HEK293 (cell line): ENCODE results near the gene LCN10.

Experiments
- CTCF ChIA-PET: fragments of 350-600 bp; formaldehyde crosslinking; extraction: SDS; loops from one replicate; lab custom pipeline; 2021; ENCODE audit warnings: antibody characterized with exemption; lab: Yijun Ruan, JAX
- POLR2A ChIA-PET: fragments of 300-600 bp; formaldehyde crosslinking; extraction: SDS; loops from one replicate; lab custom pipeline; 2020; ENCODE audit warnings: antibody characterized with exemption, inconsistent platforms; lab: Yijun Ruan, JAX
- H3K27ac ChIP-seq: fragments of 200-500 bp; sonication (Bioruptor generic); 2 replicates; pipeline ENCODE4 v1.5.1; 2014; ENCODE audit warnings: low read depth, low read length, control low read depth, inconsistent platforms; ENCODE audit errors: extremely low read depth
- H3K36me3 ChIP-seq, 2 experiments: fragments of 200-500 bp in 1 of 2; sonication (Bioruptor generic) in 1 of 2; 1 replicate in 1 of 2; 2 replicates in 1 of 2; pipeline ENCODE4 v1.5.1; 2014 to 2017; ENCODE audit warnings: inconsistent platforms in 2 of 2, low read length in 2 of 2; ENCODE audit not compliant: control insufficient read depth in 2 of 2, insufficient read depth in 1 of 2
- H3K4me1 ChIP-seq: fragments of 200-500 bp; sonication (Bioruptor generic); 2 replicates; pipeline ENCODE4 v1.5.1; 2014; ENCODE audit warnings: mild to moderate bottlenecking, low read length, inconsistent platforms; ENCODE audit not compliant: control insufficient read depth, insufficient read depth
- H3K4me3 ChIP-seq: 2 replicates; pipeline ENCODE4 v1.5.1; 2011; ENCODE audit warnings: low read depth, mild to moderate bottlenecking, control low read depth, low read length, moderate library complexity
- H3K9me3 ChIP-seq: fragments of 200-500 bp; sonication (Bioruptor generic); 2 replicates; pipeline ENCODE4 v1.5.1; 2014; ENCODE audit warnings: low read depth, low read length, inconsistent platforms; ENCODE audit not compliant: control insufficient read depth, insufficient read depth
- BCL11B ChIP-seq: fragments of 450-650 bp; formaldehyde crosslinking; IDR thresholded peaks from 2 replicates; pipeline ENCODE4 v1.5.1; 2016; ENCODE audit warnings: low read depth, missing biosample characterization, missing genetic modification characterization
- CTCF ChIP-seq: fragments of 450-650 bp; formaldehyde crosslinking; IDR thresholded peaks from 2 replicates; pipeline ENCODE4 v1.5.1; 2016; ENCODE audit warnings: missing biosample characterization, missing genetic modification characterization
- GLIS2 ChIP-seq: fragments of 450-650 bp; formaldehyde crosslinking; IDR thresholded peaks from 2 replicates; pipeline ENCODE4 v1.5.1; 2016; ENCODE audit warnings: missing biosample characterization, missing genetic modification characterization
- IKZF3 ChIP-seq: fragments of 450-650 bp; IDR thresholded peaks from 2 replicates; pipeline ENCODE4 v1.5.0; 2018; ENCODE audit warnings: missing biosample characterization, mild to moderate bottlenecking, missing genetic modification characterization, moderate library complexity
- REPIN1 ChIP-seq: fragments of 450-650 bp; formaldehyde crosslinking; IDR thresholded peaks from 2 replicates; pipeline ENCODE4 v1.5.1; 2017; ENCODE audit warnings: missing biosample characterization, missing genetic modification characterization, low read depth
- SP2 ChIP-seq: fragments of 450-650 bp; formaldehyde crosslinking; IDR thresholded peaks from 2 replicates; pipeline ENCODE4 v1.5.1; 2016; ENCODE audit warnings: missing biosample characterization, missing genetic modification characterization
- SP3 ChIP-seq: fragments of 450-650 bp; formaldehyde crosslinking; IDR thresholded peaks from 2 replicates; pipeline ENCODE4 v1.5.1; 2016; ENCODE audit warnings: missing biosample characterization, missing genetic modification characterization
- ZBTB20 ChIP-seq: fragments of 450-650 bp; formaldehyde crosslinking; IDR thresholded peaks from 2 replicates; pipeline ENCODE4 v1.5.1; 2016; ENCODE audit warnings: missing biosample characterization, missing genetic modification characterization
- ZBTB48 ChIP-seq: fragments of 450-650 bp; formaldehyde crosslinking; IDR thresholded peaks from 2 replicates; pipeline ENCODE4 v1.5.1; 2016; ENCODE audit warnings: missing biosample characterization, missing genetic modification characterization
- ZBTB7A ChIP-seq: fragments of 450-650 bp; formaldehyde crosslinking; IDR thresholded peaks from 2 replicates; pipeline ENCODE4 v1.5.1; 2016; ENCODE audit warnings: low read depth, missing biosample characterization, missing genetic modification characterization
- ZFP3 ChIP-seq: fragments of 450-650 bp; formaldehyde crosslinking; IDR thresholded peaks from 2 replicates; pipeline ENCODE4 v1.5.1; 2016; ENCODE audit warnings: low read depth, missing biosample characterization, missing genetic modification characterization
- ZFP37 ChIP-seq: fragments of 450-650 bp; formaldehyde crosslinking; IDR thresholded peaks from 2 replicates; pipeline ENCODE4 v1.5.1; 2016; ENCODE audit warnings: missing biosample characterization, missing genetic modification characterization
- ZIC2 ChIP-seq: fragments of 450-650 bp; formaldehyde crosslinking; IDR thresholded peaks from 2 replicates; pipeline ENCODE4 v1.5.1; 2016; ENCODE audit warnings: missing biosample characterization, missing genetic modification characterization
- ZNF10 ChIP-seq: fragments of 450-650 bp; formaldehyde crosslinking; IDR thresholded peaks from 2 replicates; pipeline ENCODE4 v1.5.1; 2017; ENCODE audit warnings: missing biosample characterization, missing genetic modification characterization
- ZNF121 ChIP-seq: fragments of 450-650 bp; formaldehyde crosslinking; IDR thresholded peaks from 2 replicates; pipeline ENCODE4 v1.5.1; 2016; ENCODE audit warnings: missing biosample characterization, missing genetic modification characterization
- ZNF132 ChIP-seq: fragments of 450-650 bp; formaldehyde crosslinking; IDR thresholded peaks from 2 replicates; pipeline ENCODE4 v1.5.1; 2017; ENCODE audit warnings: missing biosample characterization, missing genetic modification characterization, borderline replicate concordance
- ZNF24 ChIP-seq: fragments of 450-650 bp; formaldehyde crosslinking; IDR thresholded peaks from 2 replicates; pipeline ENCODE4 v1.5.1; 2016; ENCODE audit warnings: missing biosample characterization, missing genetic modification characterization
- ZNF324 ChIP-seq: fragments of 450-650 bp; formaldehyde crosslinking; IDR thresholded peaks from 2 replicates; pipeline ENCODE4 v1.5.1; 2016; ENCODE audit warnings: missing biosample characterization, missing genetic modification characterization
- ZNF335 ChIP-seq: fragments of 450-650 bp; formaldehyde crosslinking; conservative IDR thresholded peaks from 2 replicates; pipeline ENCODE4 v1.5.1; 2016; ENCODE audit warnings: missing biosample characterization, missing genetic modification characterization
- ZNF394 ChIP-seq: fragments of 450-650 bp; formaldehyde crosslinking; IDR thresholded peaks from 2 replicates; pipeline ENCODE4 v1.5.1; 2016; ENCODE audit warnings: missing biosample characterization, missing genetic modification characterization, mild to moderate bottlenecking, moderate library complexity, borderline replicate concordance
- ZNF404 ChIP-seq: fragments of 450-650 bp; formaldehyde crosslinking; IDR thresholded peaks from 2 replicates; pipeline ENCODE4 v1.5.1; 2017; ENCODE audit warnings: missing biosample characterization, missing genetic modification characterization
- ZNF514 ChIP-seq: fragments of 450-650 bp; formaldehyde crosslinking; IDR thresholded peaks from 2 replicates; pipeline ENCODE4 v1.5.1; 2016; ENCODE audit warnings: missing biosample characterization, missing genetic modification characterization
- TF ChIP-seq, protein P1 (sequence below): fragments of 450-650 bp; formaldehyde crosslinking; IDR thresholded peaks from 2 replicates; pipeline ENCODE4 v1.5.1; 2016; ENCODE audit warnings: missing biosample characterization, missing genetic modification characterization
- TF ChIP-seq, protein P2 (sequence below): fragments of 450-650 bp; formaldehyde crosslinking; IDR thresholded peaks from 2 replicates; pipeline ENCODE4 v1.5.1; 2017; ENCODE audit warnings: missing biosample characterization, mild to moderate bottlenecking, missing genetic modification characterization, moderate library complexity
- TF ChIP-seq, protein P3 (sequence below): fragments of 450-650 bp; formaldehyde crosslinking; IDR thresholded peaks from 2 replicates; pipeline ENCODE4 v1.5.1; 2016; ENCODE audit warnings: missing biosample characterization, missing genetic modification characterization
- TF ChIP-seq, protein P4 (sequence below): fragments of 450-650 bp; formaldehyde crosslinking; IDR thresholded peaks from 2 replicates; pipeline ENCODE4 v1.5.1; 2016; ENCODE audit warnings: missing biosample characterization, missing genetic modification characterization
- TF ChIP-seq, protein P5 (sequence below): fragments of 450-650 bp; formaldehyde crosslinking; IDR thresholded peaks from 2 replicates; pipeline ENCODE4 v1.5.1; 2016; ENCODE audit warnings: missing biosample characterization, missing genetic modification characterization

The LCN10 gene

GRCh38 chr9:136713550-136713949 is 29.2 kb downstream of the LCN10 start:
- Histone ChIP-seq H3K36me3 (peaks cover 0 to 30% of the 10 kb centered on the region in 2 experiments; a peak in 2 of 3 replicates), H3K4me1 (no peaks in the 10 kb centered on the region), H3K9me3 (no peaks in the 10 kb centered on the region), H3K4me3 (peak overlapping the region; percentile 70), H3K27ac (peak overlapping the region; percentile 80; the same call in 1 of the 2 replicates)
- ChIA-PET POLR2A (interaction anchor here (0.7 to 6.4 kb wide), 6 partner anchors 9 to 42 kb away, joined by 3 to 79 read pairs (median 7); no protein-coding TSS in a partner anchor), CTCF (interaction anchor here (0.7 to 1.6 kb wide), 8 partner anchors 10 to 56 kb away, joined by 3 to 14 read pairs (median 4); partner anchors contain the start of gene LCN8)
- TF ChIP-seq ZBTB48 (no peak), ZBTB20 (peak; percentile 64; the same call in 1 of the 2 replicates), ZNF121 (tag by site-specific recombination) (no peak), ZNF24 (tag by site-specific recombination) (no peak), ZFP37 (tag by site-specific recombination) (no peak), ZNF10 (tag by site-specific recombination) (0 out of 2 replicates have a peak, but pooled peaks have one; percentile 14), SP3 (tag by site-specific recombination) (no peak), ZNF514 (tag by site-specific recombination) (no peak), SP2 (tag by site-specific recombination) (no peak), IKZF3 (tag by site-specific recombination) (peak; percentile 39; the same call in 1 of the 2 replicates), ZIC2 (peak; percentile 51; the same call in 1 of the 2 replicates), ZNF132 (tag by site-specific recombination) (no peak), ZNF335 (0 out of 2 replicates have a peak, but pooled peaks have one; percentile 17), ZNF394 (tag by site-specific recombination) (no peak), ZBTB7A (tag by site-specific recombination) (no peak), ZNF404 (tag by site-specific recombination) (no peak), BCL11B (tag by site-specific recombination) (peak; percentile 27; the same call in 1 of the 2 replicates), ZNF324 (tag by site-specific recombination) (no peak), CTCF (peak; percentile 82), REPIN1 (tag by site-specific recombination) (no peak), GLIS2 (tag by site-specific recombination) (peak; percentile 78), ZFP3 (tag by site-specific recombination) (no peak)
- TF ChIP-seq, protein P1, sequence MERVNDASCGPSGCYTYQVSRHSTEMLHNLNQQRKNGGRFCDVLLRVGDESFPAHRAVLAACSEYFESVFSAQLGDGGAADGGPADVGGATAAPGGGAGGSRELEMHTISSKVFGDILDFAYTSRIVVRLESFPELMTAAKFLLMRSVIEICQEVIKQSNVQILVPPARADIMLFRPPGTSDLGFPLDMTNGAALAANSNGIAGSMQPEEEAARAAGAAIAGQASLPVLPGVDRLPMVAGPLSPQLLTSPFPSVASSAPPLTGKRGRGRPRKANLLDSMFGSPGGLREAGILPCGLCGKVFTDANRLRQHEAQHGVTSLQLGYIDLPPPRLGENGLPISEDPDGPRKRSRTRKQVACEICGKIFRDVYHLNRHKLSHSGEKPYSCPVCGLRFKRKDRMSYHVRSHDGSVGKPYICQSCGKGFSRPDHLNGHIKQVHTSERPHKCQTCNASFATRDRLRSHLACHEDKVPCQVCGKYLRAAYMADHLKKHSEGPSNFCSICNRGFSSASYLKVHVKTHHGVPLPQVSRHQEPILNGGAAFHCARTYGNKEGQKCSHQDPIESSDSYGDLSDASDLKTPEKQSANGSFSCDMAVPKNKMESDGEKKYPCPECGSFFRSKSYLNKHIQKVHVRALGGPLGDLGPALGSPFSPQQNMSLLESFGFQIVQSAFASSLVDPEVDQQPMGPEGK = peak; percentile 56
- TF ChIP-seq, protein P2, sequence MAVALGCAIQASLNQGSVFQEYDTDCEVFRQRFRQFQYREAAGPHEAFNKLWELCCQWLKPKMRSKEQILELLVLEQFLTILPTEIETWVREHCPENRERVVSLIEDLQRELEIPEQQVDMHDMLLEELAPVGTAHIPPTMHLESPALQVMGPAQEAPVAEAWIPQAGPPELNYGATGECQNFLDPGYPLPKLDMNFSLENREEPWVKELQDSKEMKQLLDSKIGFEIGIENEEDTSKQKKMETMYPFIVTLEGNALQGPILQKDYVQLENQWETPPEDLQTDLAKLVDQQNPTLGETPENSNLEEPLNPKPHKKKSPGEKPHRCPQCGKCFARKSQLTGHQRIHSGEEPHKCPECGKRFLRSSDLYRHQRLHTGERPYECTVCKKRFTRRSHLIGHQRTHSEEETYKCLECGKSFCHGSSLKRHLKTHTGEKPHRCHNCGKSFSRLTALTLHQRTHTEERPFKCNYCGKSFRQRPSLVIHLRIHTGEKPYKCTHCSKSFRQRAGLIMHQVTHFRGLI (tag by site-specific recombination) = peak; percentile 63; the same call in 1 of the 2 replicates
- TF ChIP-seq, protein P3, sequence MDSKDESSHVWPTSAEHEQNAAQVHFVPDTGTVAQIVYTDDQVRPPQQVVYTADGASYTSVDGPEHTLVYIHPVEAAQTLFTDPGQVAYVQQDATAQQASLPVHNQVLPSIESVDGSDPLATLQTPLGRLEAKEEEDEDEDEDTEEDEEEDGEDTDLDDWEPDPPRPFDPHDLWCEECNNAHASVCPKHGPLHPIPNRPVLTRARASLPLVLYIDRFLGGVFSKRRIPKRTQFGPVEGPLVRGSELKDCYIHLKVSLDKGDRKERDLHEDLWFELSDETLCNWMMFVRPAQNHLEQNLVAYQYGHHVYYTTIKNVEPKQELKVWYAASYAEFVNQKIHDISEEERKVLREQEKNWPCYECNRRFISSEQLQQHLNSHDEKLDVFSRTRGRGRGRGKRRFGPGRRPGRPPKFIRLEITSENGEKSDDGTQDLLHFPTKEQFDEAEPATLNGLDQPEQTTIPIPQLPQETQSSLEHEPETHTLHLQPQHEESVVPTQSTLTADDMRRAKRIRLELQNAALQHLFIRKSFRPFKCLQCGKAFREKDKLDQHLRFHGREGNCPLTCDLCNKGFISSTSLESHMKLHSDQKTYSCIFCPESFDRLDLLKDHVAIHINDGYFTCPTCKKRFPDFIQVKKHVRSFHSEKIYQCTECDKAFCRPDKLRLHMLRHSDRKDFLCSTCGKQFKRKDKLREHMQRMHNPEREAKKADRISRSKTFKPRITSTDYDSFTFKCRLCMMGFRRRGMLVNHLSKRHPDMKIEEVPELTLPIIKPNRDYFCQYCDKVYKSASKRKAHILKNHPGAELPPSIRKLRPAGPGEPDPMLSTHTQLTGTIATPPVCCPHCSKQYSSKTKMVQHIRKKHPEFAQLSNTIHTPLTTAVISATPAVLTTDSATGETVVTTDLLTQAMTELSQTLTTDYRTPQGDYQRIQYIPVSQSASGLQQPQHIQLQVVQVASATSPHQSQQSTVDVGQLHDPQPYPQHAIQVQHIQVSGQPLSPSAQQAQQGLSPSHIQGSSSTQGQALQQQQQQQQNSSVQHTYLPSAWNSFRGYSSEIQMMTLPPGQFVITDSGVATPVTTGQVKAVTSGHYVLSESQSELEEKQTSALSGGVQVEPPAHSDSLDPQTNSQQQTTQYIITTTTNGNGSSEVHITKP (tag by site-specific recombination) = peak; percentile 57
- TF ChIP-seq, protein P4, sequence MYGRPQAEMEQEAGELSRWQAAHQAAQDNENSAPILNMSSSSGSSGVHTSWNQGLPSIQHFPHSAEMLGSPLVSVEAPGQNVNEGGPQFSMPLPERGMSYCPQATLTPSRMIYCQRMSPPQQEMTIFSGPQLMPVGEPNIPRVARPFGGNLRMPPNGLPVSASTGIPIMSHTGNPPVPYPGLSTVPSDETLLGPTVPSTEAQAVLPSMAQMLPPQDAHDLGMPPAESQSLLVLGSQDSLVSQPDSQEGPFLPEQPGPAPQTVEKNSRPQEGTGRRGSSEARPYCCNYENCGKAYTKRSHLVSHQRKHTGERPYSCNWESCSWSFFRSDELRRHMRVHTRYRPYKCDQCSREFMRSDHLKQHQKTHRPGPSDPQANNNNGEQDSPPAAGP = 0 out of 2 replicates have a peak, but pooled peaks have one; percentile 16
- TF ChIP-seq, protein P5, sequence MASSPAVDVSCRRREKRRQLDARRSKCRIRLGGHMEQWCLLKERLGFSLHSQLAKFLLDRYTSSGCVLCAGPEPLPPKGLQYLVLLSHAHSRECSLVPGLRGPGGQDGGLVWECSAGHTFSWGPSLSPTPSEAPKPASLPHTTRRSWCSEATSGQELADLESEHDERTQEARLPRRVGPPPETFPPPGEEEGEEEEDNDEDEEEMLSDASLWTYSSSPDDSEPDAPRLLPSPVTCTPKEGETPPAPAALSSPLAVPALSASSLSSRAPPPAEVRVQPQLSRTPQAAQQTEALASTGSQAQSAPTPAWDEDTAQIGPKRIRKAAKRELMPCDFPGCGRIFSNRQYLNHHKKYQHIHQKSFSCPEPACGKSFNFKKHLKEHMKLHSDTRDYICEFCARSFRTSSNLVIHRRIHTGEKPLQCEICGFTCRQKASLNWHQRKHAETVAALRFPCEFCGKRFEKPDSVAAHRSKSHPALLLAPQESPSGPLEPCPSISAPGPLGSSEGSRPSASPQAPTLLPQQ (tag by site-specific recombination) = peak; percentile 72; the same call in 1 of the 2 replicates
